Ureter (tissue), 1 donor: ENCODE measurements around the gene REV3L. TPM values are rescaled to one million over a fixed set of nuclear protein-coding genes. Genes with fewer than 3 reads are reported as not detected.
A peak's percentile ranks its signal among the peaks of the same experiment; 100 is the strongest.

Experiments used
- DNase-seq: peaks from one replicate; pipeline ENCODE4 v3.0.0-alpha.2; 2020; ENCODE audit warnings: low spot score
- total RNA-seq: library from RNA; stranded (reverse); gene quantifications from one replicate; pipeline ENCODE4 v1.2.4, GENCODE V29; 2023
- donor health status: DM: yes; HTN: yes; CAD: no.

Gene REV3L
- total RNA-seq, 1 donor from 2014 or later, result 60.5 TPM

- no peak for DNase-seq
These were observed 55.5 kb downstream of the REV3L start for GRCh38 chr6:111427341-111428116.

DNA sequence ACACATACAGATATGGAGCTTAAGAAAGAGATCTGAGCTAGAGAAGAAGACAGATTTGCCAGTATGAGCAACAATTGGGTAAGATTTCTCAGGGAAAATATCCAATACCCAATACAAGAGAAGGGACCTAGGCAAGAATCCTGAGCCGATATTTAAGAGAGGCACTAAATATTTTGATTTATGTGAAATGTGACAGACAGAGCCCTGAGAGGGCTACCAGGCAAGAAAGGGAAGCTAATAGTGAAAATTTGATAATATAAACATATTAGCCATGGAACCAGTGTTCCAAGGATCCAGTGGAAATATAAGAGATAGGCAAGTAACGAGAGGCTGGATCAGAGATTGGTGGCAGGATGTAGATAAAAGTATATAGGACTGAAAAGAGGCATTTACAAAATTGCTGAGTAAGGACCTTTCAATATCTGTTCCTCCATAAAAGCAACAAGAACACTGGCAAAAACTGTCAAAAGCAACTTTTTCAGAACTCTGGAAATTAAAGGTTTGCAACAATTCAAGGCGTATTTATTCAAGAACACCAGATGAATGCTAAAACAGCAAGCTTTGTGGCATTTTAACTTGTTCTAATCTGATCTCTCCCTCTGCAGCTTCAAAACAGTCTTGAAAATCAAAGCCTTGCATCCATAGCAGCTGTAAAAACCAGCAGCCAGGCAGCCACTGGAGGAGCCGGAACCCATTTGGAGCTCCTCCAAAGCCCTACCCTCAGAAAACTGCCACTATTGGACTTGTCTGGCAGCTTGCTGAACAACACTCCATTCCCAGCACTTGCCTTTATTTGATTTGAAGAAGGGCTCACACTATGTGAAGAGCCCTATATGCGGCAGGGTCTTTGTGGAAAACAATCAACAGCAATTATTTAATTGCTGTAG lies 58.8 kb downstream of the REV3L start:
- DNase-seq, result peak; percentile 50

GRCh38 chr6:111423055-111423633 lies 59.9 kb downstream of the REV3L start:
- DNase-seq, result no peak

DNA sequence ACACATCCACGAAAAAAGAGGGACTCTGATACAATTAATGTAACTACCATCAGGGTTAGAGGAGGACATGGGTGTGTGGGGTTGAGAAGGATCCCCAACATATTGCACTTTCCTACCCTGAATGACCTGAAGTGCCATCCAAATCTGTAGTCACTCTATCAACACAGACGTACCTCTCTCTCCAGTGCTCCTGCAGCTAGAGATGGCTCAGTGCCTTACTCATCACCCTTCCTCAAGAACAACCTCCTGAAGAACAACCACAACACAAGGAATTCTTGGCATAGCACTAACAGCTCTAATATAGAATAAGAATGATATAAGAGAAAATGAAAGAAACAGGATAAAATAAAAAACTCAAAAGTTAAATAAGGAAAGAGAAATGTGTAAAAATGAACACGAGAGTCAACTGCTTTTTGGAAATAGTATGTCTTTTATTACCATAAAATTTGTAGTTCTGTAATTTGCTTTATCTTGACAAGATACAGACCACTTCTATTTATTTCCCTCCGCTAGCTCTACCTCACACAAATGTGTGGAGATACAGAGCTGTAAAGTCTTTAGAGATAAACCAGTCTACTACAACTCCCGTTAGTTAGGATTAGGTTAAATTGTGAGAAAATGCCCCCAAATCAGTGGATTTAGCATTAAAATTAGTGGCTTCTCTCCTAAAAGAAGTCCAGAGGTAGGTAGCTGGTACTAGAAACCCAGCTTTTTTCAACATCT lies 63.9 kb downstream of the REV3L start:
- no peak for DNase-seq

DNA sequence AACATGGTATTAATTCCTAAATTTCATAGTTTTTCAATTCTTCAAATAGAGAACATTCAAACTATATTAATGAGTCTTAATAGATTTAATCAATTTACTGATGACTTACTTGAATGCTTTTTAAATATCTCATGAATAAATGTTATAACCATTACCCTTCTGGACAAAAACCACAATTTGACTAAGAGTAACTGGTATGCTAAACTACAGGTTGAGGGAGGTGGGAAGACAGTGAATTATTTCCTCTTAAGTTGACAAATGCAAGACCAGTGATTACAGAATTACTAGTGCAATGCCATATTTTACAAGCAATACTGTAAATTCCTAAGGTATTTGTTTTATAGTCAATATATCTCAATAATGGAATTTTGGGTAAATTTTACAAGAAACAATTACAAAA lies 65.1 kb downstream of the REV3L start:
- no peak for DNase-seq

- no peak for DNase-seq
These were observed 65.8 kb downstream of the REV3L start for GRCh38 chr6:111417181-111417585.

DNA sequence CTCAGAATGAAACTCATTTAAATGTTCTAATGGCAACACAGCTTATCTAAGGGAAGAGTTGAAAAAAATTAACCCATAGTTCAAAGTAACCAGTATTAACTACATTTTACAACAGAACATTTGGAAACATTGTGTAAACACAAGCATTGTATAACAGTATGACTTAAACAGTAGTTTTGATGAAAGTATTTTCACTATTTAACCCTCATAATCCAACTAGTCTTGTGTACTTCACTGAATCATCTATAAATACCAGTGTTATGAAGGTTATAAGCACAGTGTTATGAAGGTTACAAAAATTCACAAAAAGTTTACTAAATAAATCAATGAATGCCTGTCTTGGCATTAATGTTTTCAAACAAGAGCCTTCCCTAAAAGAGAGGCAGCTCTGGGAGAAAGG lies 66.5 kb downstream of the REV3L start:
- no peak for DNase-seq

DNA sequence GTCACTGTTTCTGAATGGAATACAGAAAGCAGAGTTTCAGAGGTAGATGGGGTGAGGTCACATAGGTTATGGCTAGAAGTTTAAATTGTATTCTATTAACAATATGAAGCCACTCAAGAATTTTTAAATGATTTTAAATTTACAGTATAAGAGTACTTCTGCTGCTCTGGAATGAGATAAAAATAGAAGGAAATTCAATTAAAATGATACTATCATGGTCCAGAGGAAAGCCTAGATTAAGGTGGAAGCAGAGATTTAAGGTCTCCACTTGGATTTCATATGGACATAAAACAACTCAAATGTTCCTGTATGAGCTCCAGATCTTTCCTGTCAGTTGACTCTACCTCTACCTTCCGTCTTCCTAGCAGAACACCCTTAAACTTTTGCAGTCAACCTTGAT lies 68.6 kb downstream of the REV3L start:
- no peak for DNase-seq

DNA sequence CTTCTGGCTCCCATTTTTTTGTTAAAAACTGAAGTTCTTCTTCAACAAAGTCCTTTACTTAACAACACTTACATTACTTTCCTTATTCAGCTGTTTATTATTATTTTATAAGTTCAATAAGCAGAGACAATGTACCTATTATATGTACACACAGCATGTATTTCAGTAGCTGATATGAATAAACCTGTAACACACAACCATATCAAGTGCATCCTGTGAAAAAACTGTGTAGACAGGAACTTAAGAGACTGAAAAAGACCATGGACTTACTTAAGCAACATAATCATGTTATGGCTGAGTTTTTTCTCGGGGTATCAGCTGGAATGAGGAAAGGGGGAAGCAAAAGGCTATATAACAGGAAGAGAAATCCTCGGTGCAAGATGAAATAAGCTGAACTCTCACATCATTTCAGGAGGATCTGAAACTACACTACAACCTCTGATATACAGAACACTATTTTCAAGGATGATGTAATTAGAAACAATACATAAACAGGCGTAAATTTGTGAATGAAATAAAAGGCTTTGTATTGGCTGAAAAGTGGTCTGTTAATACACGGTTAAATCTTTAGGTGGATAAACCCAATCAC lies 70.9 kb downstream of the REV3L start:
- DNase-seq, result no peak

DNA sequence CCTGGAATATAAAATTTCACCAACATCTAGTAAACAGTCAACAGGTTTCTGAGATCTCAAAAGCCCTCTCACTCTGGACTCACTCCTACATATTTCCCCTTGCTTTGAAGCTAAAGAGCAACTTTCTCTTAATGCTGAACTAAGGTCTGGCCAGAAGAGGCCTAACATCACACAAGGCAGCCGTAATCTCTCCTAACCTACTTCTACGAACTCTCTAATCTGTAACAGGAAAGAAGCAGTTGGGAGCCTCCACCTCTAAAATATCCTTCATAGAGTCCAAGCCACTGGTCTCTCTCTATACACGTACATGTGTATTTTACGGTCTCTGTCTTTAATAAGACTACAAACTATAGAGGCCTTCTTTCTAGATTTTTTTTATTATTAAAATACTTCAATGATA lies 72.0 kb downstream of the REV3L start:
- no peak for DNase-seq

- no peak for DNase-seq
These were observed 72.6 kb downstream of the REV3L start for GRCh38 chr6:111410371-111410770.

DNA sequence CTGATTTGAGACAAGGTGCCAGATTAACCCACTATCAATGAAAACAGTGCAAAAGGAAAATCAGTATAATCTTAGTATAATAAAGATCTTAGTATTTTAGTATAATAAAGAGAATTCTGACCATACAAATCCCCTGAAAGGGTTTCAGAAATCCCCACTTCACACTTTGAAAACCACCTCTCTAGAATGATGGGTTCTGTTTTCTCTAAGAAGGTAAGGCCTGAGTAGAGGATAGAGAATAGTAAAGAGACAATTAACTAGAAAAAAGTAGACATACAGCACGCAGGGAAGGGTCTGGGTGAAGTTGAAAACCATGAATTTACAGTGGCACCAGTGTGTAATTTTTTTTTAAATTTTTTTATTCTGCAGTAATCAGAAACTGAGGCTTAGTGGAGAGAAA lies 73.6 kb downstream of the REV3L start:
- DNase-seq, result no peak

- no peak for DNase-seq
These were observed 75.3 kb downstream of the REV3L start for GRCh38 chr6:111407686-111408085.

DNA sequence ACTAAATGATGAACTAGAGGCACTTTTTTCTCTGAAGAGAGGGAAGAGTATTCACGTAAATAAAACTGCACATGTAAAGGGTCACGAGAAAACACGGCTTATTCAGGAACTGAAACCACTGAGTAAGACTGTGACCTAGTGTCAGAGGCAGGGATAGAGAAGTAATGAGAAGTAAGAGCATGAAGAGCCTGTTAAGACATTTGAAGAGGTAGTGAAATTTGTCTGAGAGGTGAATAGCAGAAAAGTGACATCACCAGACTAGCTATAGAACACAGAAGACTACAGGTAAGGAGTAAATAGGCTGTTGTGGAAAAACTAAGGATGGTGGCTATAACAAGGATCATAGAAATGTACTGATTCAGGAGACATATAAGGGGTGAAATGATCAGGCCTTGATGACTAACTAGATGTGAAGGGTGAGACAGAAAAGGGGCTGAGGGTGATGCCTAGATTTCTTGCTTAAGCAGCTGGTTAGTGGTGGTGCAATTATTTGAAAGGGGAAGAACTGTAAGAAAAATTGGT lies 76.8 kb downstream of the REV3L start:
- DNase-seq, result no peak

- DNase-seq, result no peak
These were observed 79.6 kb downstream of the REV3L start for GRCh38 chr6:111403388-111403787.

GRCh38 chr6:111399626-111400025 lies 83.4 kb downstream of the REV3L start:
- DNase-seq, result no peak

GRCh38 chr6:111388681-111389080 lies 94.3 kb downstream of the REV3L start:
- no peak for DNase-seq

- DNase-seq, result peak; percentile 53
These were observed 100.3 kb downstream of the REV3L start for GRCh38 chr6:111382476-111383294.

DNA sequence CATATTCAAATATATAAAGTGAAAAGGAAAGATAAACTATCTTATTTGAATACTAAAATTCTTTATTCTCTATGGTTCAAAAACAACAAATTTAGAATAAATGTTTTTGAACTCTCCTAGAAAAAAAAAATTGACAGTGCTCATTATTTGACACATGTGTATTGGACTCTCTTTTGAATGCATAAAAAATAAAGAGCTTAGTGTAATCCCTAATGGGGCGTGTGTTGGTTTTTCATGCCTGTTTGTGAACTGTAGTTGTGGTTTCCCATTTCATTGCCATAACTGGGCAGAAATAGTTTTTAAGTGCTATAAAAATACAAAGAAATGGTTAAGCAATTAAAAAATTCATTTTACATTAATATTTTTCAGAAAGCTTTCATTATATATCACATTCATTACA lies 101.3 kb downstream of the REV3L start:
- DNase-seq, result no peak

- no peak for DNase-seq
These were observed 101.9 kb downstream of the REV3L start for GRCh38 chr6:111381123-111381522.
